ENCODE results near the gene CHCHD10. TPM values are rescaled to one million over a fixed set of nuclear protein-coding genes. Genes with fewer than 3 reads are reported as not detected.

CHCHD10 gene
- total and polyA plus RNA-seq, 2 of the 13 experiments (the other 11 are each of a cell fraction or from before 2014, with no cell fraction given): 37.0 to 62.8 TPM

DNA sequence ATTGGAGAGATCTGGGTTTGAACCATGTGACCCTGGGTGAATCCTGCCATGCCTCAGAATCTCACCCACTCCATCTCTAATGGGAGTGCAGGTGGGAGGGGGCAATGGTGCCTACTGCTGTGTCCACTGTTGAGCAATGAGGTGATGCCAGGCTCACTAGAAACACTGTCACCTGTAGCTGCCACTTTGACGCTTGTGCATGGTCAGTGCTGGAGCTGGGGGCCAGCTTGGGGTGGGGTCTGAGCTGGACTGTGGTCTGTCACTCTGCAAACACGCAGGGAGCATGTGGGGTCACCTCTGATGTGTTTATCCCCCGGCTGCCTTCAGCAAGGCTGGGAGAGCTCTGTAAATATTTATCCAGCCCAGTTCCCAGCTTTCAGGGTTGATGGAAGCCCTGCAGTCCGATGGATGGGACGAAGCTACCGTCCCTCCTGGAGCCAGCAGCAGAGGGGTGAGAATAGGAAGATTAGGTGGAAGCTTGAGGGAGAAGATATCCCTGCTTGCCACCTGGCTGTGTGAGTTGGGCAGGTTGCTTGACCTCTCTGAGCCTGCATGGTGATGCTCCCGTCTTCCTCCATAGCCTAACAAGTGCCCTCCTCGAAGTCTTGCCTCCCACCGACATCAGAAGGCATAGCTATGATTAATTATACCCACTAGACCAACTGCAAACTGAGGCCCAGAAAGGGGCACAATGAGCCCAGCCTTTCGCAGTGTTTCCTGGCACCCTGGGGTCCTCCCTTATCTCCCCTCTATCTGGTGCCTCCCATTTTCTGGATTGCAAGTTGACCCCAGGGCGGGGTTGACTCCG, 6.5 kb upstream of the CHCHD10 start (continued):
- TF ChIP-seq PAXIP1 (CRISPR knock-in tag; conservative IDR thresholded peaks at IDR 0.05): peak; percentile 98
- no peak for TF ChIP-seq SMC3 (IDR thresholded peaks at IDR 0.05; ENCODE audit: low read length)
- TF ChIP-seq ZNF672 (CRISPR knock-in tag; IDR thresholded peaks at IDR 0.05): no peak
- TF ChIP-seq NCOR1 (IDR thresholded peaks at IDR 0.05; ENCODE audit: borderline replicate concordance, low read length): peak; percentile 77; the same call in 1 of the 2 replicates
- TF ChIP-seq ZNF552 (CRISPR knock-in tag; IDR thresholded peaks at IDR 0.05; ENCODE audit: borderline replicate concordance): no peak
- no peak for TF ChIP-seq ZFYVE20 (CRISPR knock-in tag; IDR thresholded peaks at IDR 0.05; ENCODE audit: borderline replicate concordance, low read depth)
- TF ChIP-seq LCORL (IDR thresholded peaks at IDR 0.05): no peak
- TF ChIP-seq LCORL (CRISPR knock-in tag; IDR thresholded peaks at IDR 0.05): peak; percentile 93
- TF ChIP-seq ZNF883 (CRISPR knock-in tag; IDR thresholded peaks at IDR 0.05; ENCODE audit: not compliant biosample characterization): peak; percentile 32
- no peak for TF ChIP-seq ZBTB1 (CRISPR knock-in tag; IDR thresholded peaks at IDR 0.05; ENCODE audit: borderline replicate concordance)
- peak; percentile 59; the same call in 1 of the 2 replicates for TF ChIP-seq ZNF605 (CRISPR knock-in tag; IDR thresholded peaks at IDR 0.05)
- peak; percentile 78 for TF ChIP-seq TEAD3 (CRISPR knock-in tag; optimal IDR thresholded peaks at IDR 0.05; ENCODE audit: borderline replicate concordance)
- peak; percentile 81; the same call in 1 of the 2 replicates for TF ChIP-seq ZFP36L1 (CRISPR knock-in tag; IDR thresholded peaks at IDR 0.05)
- no peak for TF ChIP-seq HMGA1 (CRISPR knock-in tag; conservative IDR thresholded peaks at IDR 0.05)
- peak; percentile 74; the same call in 1 of the 2 replicates for TF ChIP-seq THAP8 (CRISPR knock-in tag; IDR thresholded peaks at IDR 0.05; ENCODE audit: borderline replicate concordance)
- no peak for TF ChIP-seq ZNF790 (CRISPR knock-in tag; IDR thresholded peaks at IDR 0.05; ENCODE audit: borderline replicate concordance)
- TF ChIP-seq MEF2D (CRISPR knock-in tag; IDR thresholded peaks at IDR 0.05): no peak; the same call in 1 of the 2 replicates
- TF ChIP-seq ZFP1 (CRISPR knock-in tag; IDR thresholded peaks at IDR 0.05): peak; percentile 69; the same call in 1 of the 2 replicates
- TF ChIP-seq ZNF710 (CRISPR knock-in tag; IDR thresholded peaks at IDR 0.05; ENCODE audit: borderline replicate concordance): no peak
- no peak for TF ChIP-seq IKZF1 (IDR thresholded peaks at IDR 0.05)
- peak; percentile 91 for TF ChIP-seq HDAC2 (CRISPR knock-in tag; IDR thresholded peaks at IDR 0.05)
- TF ChIP-seq ZNF615 (CRISPR knock-in tag; IDR thresholded peaks at IDR 0.05; ENCODE audit: borderline replicate concordance): no peak
- TF ChIP-seq ISX (CRISPR knock-in tag; conservative IDR thresholded peaks at IDR 0.05): no peak
- TF ChIP-seq, protein P1, sequence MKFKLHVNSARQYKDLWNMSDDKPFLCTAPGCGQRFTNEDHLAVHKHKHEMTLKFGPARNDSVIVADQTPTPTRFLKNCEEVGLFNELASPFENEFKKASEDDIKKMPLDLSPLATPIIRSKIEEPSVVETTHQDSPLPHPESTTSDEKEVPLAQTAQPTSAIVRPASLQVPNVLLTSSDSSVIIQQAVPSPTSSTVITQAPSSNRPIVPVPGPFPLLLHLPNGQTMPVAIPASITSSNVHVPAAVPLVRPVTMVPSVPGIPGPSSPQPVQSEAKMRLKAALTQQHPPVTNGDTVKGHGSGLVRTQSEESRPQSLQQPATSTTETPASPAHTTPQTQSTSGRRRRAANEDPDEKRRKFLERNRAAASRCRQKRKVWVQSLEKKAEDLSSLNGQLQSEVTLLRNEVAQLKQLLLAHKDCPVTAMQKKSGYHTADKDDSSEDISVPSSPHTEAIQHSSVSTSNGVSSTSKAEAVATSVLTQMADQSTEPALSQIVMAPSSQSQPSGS (CRISPR knock-in tag; IDR thresholded peaks at IDR 0.05): peak; percentile 62
